HL-60 (cell line): ENCODE results near the gene NRP1.

Experiments used
- CTCF ChIP-seq: IDR thresholded peaks from one replicate; pipeline ENCODE4 v1.5.1; 2011; ENCODE audit warnings: low read length, control low read depth, inconsistent platforms; ENCODE audit not compliant: insufficient read depth
- GABPA ChIP-seq: IDR thresholded peaks from 2 replicates; pipeline ENCODE4 v1.6.1; 2012; ENCODE audit warnings: low read depth
- POLR2AphosphoS5 ChIP-seq: IDR thresholded peaks from 2 replicates; pipeline ENCODE4 v1.6.1; 2012; ENCODE audit warnings: low read depth
- REST ChIP-seq: IDR thresholded peaks from 2 replicates; pipeline ENCODE4 v1.6.1; 2012; ENCODE audit warnings: low read depth; ENCODE audit not compliant: insufficient replicate concordance

GRCh38 chr10:33127622-33128021 lies 206.8 kb downstream of the NRP1 start:
- no peak for TF ChIP-seq REST
- TF ChIP-seq GABPA: no peak
- TF ChIP-seq CTCF: no peak
- TF ChIP-seq POLR2AphosphoS5: no peak
